Memory B cell (primary cell): ENCODE measurements around the gene SHISA9.

Experiments used
- ATAC-seq: fragments of 150-1000 bp; cut with Tn5 transposase; 2 replicates; pipeline ENCODE4 v1.10.0; 2021; ENCODE audit warnings: low read depth, mild to moderate bottlenecking, moderate library complexity
- DNase-seq, 2 donors: peaks; one replicate each; pipeline ENCODE4 v3.0.0; 2022; ENCODE audit warnings: low spot score in 2 of 2
- H3K27ac Mint-ChIP-seq: one replicate; pipeline ENCODE4 v1.8.0; 2022; ENCODE audit warnings: mild to moderate bottlenecking, moderate library complexity, mixed read lengths
- H3K27me3 Mint-ChIP-seq: one replicate; pipeline ENCODE4 v1.8.0; 2022; ENCODE audit warnings: mixed read lengths
- H3K36me3 Mint-ChIP-seq: one replicate; pipeline ENCODE4 v1.8.0; 2022; ENCODE audit warnings: mild to moderate bottlenecking, mixed read lengths
- H3K4me1 Mint-ChIP-seq: one replicate; pipeline ENCODE4 v1.8.0; 2022; ENCODE audit warnings: mixed read lengths
- H3K4me3 Mint-ChIP-seq: one replicate; pipeline ENCODE4 v1.8.0; 2022; ENCODE audit warnings: mild to moderate bottlenecking, moderate library complexity, mixed read lengths
- H3K9me3 Mint-ChIP-seq: one replicate; pipeline ENCODE4 v1.8.0; 2022; ENCODE audit warnings: mixed read lengths

SHISA9 gene

DNA sequence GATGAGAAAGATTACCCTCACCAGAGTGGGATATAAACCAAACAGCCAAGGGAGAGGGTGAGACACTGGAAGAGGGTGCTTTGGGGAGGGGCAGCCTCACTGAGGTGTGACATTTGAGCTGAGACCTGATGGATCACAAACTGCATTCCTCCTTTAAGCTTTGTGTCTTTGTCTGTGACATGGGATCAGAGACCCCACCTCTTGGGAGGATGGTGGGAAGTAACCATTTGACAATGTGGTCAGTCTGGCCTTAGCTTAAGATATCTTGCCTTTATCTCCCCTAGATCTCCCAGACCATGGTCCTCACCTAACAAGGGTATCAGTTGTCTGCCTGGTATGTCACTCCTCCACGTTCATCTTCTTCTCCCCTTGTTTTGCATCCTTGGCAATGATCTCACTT is 163.4 kb downstream of the SHISA9 start:
- Mint-ChIP-seq H3K27ac (no peak overlapping the region), H3K27me3 (no peaks in the 10 kb centered on the region), H3K4me1 (no peaks in the 10 kb centered on the region), H3K4me3 (no peak overlapping the region), H3K36me3 (no peaks in the 10 kb centered on the region), H3K9me3 (peaks cover 2% of the 10 kb centered on the region)
- ATAC-seq (no peak), DNase-seq (no peak)

DNA sequence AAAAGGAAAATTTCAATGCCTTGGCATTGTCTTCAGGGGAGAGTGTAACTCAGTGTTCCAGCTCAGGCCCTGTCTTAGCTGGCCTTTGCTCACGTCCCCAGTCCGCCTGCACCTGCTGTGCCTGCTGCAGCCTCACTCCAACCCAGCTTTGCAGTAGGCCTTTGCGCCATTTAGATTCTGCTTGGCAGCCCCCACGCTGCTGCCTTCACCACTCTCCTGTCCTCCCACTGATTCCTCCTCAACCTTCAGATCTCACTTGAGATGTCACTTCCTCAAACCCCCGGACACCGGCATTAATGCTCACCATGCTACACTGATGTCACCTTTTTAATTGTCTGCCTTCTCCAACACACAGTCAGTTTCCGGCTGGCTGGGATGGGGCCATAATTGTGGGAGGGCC is 166.2 kb downstream of the SHISA9 start:
- no peaks in the 10 kb centered on the region for H3K36me3 Mint-ChIP-seq
- DNase-seq (no peak), ATAC-seq (no peak)
- no peaks in the 10 kb centered on the region for H3K27me3 Mint-ChIP-seq
- no peak overlapping the region for H3K27ac Mint-ChIP-seq
- no peaks in the 10 kb centered on the region for H3K4me1 Mint-ChIP-seq
- no peak overlapping the region for H3K4me3 Mint-ChIP-seq
- H3K9me3 Mint-ChIP-seq = peaks cover 3% of the 10 kb centered on the region

DNA sequence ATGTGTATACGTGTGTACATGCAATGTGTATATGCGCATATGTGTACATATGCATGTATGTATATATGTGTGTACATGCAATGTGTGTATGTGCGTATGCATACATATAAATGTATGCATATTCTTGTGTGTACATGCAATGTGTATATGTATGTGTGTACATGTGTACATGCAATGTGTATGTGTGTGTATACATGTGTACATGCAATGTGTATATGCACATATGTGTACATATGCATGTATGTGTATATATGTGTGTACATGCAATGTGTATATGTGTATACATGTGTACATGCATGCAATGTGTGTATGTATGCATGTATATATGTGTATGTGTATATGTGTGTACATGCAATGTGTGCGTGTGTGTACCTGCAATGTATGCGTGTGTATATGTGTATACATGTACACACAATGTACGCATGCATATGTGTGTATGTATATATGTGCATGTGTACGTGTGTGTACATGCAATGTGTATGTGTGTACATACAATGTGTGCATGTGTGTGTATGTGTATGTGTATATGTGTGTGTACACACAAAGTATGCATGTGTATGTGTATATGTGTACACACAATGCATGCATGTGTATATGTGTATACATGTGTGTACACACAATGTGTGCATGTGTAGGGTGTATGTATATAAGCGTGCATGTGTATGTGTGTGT is 167.7 kb downstream of the SHISA9 start:
- H3K27me3 Mint-ChIP-seq = no peaks in the 10 kb centered on the region
- DNase-seq (no peak), ATAC-seq (no peak)
- no peaks in the 10 kb centered on the region for H3K4me1 Mint-ChIP-seq
- no peak overlapping the region for H3K4me3 Mint-ChIP-seq
- H3K27ac Mint-ChIP-seq = no peak overlapping the region
- H3K36me3 Mint-ChIP-seq = no peaks in the 10 kb centered on the region
- peaks cover 3% of the 10 kb centered on the region for H3K9me3 Mint-ChIP-seq

- no peak for DNase-seq
- Mint-ChIP-seq H3K27me3 (no peaks in the 10 kb centered on the region), H3K27ac (no peak overlapping the region), H3K4me1 (no peaks in the 10 kb centered on the region), H3K4me3 (no peak overlapping the region), H3K9me3 (peaks cover 3% of the 10 kb centered on the region), H3K36me3 (no peaks in the 10 kb centered on the region)
- ATAC-seq = no peak
Observed at GRCh38 chr16:13070268-13070667, 168.9 kb downstream of the SHISA9 start.

GRCh38 chr16:13076878-13077277 is 175.5 kb downstream of the SHISA9 start:
- peaks cover 5% of the 10 kb centered on the region for H3K9me3 Mint-ChIP-seq
- no peak for DNase-seq
- no peak overlapping the region for H3K4me3 Mint-ChIP-seq
- no peaks in the 10 kb centered on the region for H3K36me3 Mint-ChIP-seq
- no peak overlapping the region for H3K27ac Mint-ChIP-seq
- H3K4me1 Mint-ChIP-seq = no peaks in the 10 kb centered on the region
- ATAC-seq = no peak
- H3K27me3 Mint-ChIP-seq = peaks cover 7% of the 10 kb centered on the region

DNA sequence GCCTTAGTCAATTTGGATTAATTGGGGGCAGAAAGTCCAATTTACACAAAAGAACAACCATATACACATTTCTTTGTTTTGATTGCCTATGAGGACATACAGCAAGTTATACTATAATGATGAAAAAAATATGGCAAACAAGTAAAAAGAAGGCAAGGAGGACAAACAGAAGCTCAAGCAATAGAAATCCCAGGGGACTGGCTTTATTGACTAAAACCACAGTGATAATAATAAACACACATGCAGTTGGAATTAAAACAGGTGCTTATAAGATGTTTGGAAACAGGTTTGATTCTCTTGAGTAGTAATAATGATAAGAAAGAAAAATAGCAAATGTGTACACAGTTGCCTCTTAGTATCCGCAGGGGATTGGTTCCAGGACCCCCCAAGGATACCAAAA is 176.4 kb downstream of the SHISA9 start:
- no peaks in the 10 kb centered on the region for H3K36me3 Mint-ChIP-seq
- no peaks in the 10 kb centered on the region for H3K4me1 Mint-ChIP-seq
- ATAC-seq (no peak), DNase-seq (no peak)
- no peak overlapping the region for H3K27ac Mint-ChIP-seq
- H3K9me3 Mint-ChIP-seq = peaks cover 5% of the 10 kb centered on the region
- H3K27me3 Mint-ChIP-seq = peaks cover 7% of the 10 kb centered on the region
- H3K4me3 Mint-ChIP-seq = no peak overlapping the region

- Mint-ChIP-seq H3K4me1 (no peaks in the 10 kb centered on the region), H3K27ac (no peak overlapping the region), H3K27me3 (peaks cover 7% of the 10 kb centered on the region), H3K4me3 (no peak overlapping the region), H3K36me3 (no peaks in the 10 kb centered on the region), H3K9me3 (peaks cover 9% of the 10 kb centered on the region)
- ATAC-seq (no peak), DNase-seq (no peak)
Observed at GRCh38 chr16:13080531-13080930, 179.1 kb downstream of the SHISA9 start.

DNA sequence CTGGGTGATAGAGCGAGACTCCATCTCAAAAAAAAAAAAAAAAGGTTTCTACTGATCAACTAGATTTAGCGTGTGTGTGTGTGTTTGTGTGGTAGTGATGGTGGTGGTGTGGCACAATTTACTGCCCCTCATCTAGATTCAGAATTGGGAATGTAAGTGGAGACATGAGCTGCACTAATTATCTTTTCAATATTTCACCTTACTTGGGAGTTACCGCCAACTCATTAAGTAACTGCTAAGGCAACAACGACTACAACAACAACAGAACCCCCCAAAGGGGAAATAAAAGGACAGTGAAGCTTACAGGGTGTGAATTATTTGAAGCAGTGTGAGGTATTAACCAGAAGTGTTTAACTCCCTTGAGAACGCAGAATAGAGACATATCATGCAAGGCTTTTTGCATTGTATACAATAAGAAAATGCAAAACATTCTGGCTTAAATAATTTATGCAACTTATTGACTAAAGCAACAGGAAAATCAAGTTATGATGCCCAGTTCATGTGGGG is 180.5 kb downstream of the SHISA9 start:
- H3K9me3 Mint-ChIP-seq = peaks cover 9% of the 10 kb centered on the region
- H3K4me3 Mint-ChIP-seq = no peak overlapping the region
- H3K36me3 Mint-ChIP-seq = no peaks in the 10 kb centered on the region
- no peak for DNase-seq
- no peaks in the 10 kb centered on the region for H3K4me1 Mint-ChIP-seq
- H3K27me3 Mint-ChIP-seq = peaks cover 3% of the 10 kb centered on the region
- no peak overlapping the region for H3K27ac Mint-ChIP-seq
- no peak for ATAC-seq

GRCh38 chr16:13083681-13084080 is 182.3 kb downstream of the SHISA9 start:
- no peak for ATAC-seq
- Mint-ChIP-seq H3K27ac (no peak overlapping the region), H3K4me3 (no peak overlapping the region), H3K27me3 (peaks cover 1% of the 10 kb centered on the region), H3K9me3 (peaks cover 9% of the 10 kb centered on the region), H3K4me1 (no peaks in the 10 kb centered on the region), H3K36me3 (no peaks in the 10 kb centered on the region)
- DNase-seq = no peak

GRCh38 chr16:13084331-13084730 is 182.9 kb downstream of the SHISA9 start:
- Mint-ChIP-seq H3K27me3 (peaks cover 1% of the 10 kb centered on the region), H3K4me1 (no peaks in the 10 kb centered on the region), H3K9me3 (peaks cover 9% of the 10 kb centered on the region), H3K36me3 (no peaks in the 10 kb centered on the region), H3K4me3 (no peak overlapping the region), H3K27ac (no peak overlapping the region)
- DNase-seq (no peak), ATAC-seq (no peak)

DNA sequence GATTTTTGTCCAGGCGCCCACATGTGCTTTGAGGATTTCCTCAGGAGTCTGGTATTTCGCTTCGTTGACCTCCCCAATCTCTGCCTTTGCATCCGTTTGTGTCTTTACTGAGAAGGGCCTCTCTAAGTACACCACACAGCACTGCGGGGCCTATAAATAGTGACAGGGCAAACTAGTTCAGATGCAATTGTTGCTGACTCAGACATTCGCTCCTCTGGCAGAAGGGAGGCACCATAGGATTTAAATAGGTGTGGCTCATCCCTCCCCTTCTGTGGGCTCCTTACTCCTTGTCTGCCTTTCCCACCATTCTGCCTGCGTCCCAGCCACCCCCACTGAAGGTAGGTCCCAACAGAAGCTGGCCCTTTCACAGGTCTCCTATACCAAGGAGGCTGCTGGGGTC is 192.3 kb downstream of the SHISA9 start:
- DNase-seq = no peak
- peaks cover 1% of the 10 kb centered on the region for H3K27me3 Mint-ChIP-seq
- no peak overlapping the region for H3K27ac Mint-ChIP-seq

GRCh38 chr16:13095061-13095460 is 193.7 kb downstream of the SHISA9 start:
- H3K27ac Mint-ChIP-seq = no peak overlapping the region
- H3K9me3 Mint-ChIP-seq = peaks cover 9% of the 10 kb centered on the region
- H3K27me3 Mint-ChIP-seq = peaks cover 1% of the 10 kb centered on the region
- no peak for DNase-seq
- H3K4me3 Mint-ChIP-seq = no peak overlapping the region
- no peaks in the 10 kb centered on the region for H3K36me3 Mint-ChIP-seq
- H3K4me1 Mint-ChIP-seq = no peaks in the 10 kb centered on the region
- ATAC-seq = no peak

More for the DNA sequence above, 192.3 kb downstream of the SHISA9 start:
- Mint-ChIP-seq H3K4me3 (no peak overlapping the region), H3K4me1 (no peaks in the 10 kb centered on the region), H3K36me3 (no peaks in the 10 kb centered on the region), H3K9me3 (peaks cover 12% of the 10 kb centered on the region)
- ATAC-seq = no peak

- Mint-ChIP-seq H3K27me3 (peaks cover 1% of the 10 kb centered on the region), H3K4me3 (no peak overlapping the region), H3K36me3 (no peaks in the 10 kb centered on the region), H3K27ac (no peak overlapping the region), H3K4me1 (no peaks in the 10 kb centered on the region), H3K9me3 (peaks cover 2% of the 10 kb centered on the region)
- no peak for DNase-seq
- ATAC-seq = no peak
Observed at GRCh38 chr16:13098536-13098935, 197.1 kb downstream of the SHISA9 start.

DNA sequence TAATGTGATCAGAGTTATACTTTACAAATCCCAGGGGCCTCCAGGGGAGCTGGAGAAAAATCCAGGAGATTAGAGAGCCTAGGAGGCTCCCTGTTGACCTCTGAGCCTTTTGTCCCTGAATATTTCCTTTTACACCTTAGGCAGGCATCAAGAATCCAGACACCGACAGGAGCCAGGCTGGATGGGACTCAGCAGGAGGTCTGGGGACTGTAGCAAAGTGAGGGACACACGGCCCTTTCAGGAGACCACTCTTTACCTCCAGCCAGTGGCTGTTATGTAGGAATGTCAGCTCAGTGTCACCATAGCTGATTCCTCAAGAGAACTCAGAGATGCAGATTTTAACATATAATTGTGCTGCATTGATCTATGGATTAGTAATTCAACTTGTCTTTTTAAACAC is 198.4 kb downstream of the SHISA9 start:
- no peaks in the 10 kb centered on the region for H3K4me1 Mint-ChIP-seq
- no peaks in the 10 kb centered on the region for H3K27me3 Mint-ChIP-seq
- H3K36me3 Mint-ChIP-seq = no peaks in the 10 kb centered on the region
- no peak for ATAC-seq
- no peak overlapping the region for H3K27ac Mint-ChIP-seq
- DNase-seq = no peak
- H3K9me3 Mint-ChIP-seq = peaks cover 5% of the 10 kb centered on the region
- H3K4me3 Mint-ChIP-seq = no peak overlapping the region

DNA sequence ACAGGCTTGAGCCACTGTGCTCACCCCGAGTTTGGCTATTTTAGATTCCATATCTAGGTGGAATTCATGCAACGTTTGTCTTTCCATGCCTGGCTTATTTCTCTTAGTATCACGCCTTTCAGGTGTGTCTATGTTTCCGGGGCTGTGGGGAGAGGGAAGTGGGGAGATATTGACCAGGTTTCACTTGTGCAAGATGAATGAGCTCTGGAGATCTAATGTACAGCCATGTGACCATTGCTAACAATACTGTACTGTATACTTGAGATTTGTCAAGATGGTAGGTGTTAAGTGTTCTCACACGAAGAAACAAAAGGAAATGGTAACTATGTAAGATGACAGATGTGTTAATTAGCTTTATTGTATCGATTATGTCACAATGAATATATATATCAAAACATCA is 199.6 kb downstream of the SHISA9 start:
- H3K4me1 Mint-ChIP-seq = no peaks in the 10 kb centered on the region

More for the DNA sequence above, 199.6 kb downstream of the SHISA9 start:
- Mint-ChIP-seq H3K9me3 (peaks cover 5% of the 10 kb centered on the region), H3K36me3 (no peaks in the 10 kb centered on the region), H3K27ac (no peak overlapping the region), H3K4me3 (no peak overlapping the region), H3K27me3 (no peaks in the 10 kb centered on the region)
- DNase-seq (no peak), ATAC-seq (no peak)
